Hematopoietic multipotent progenitor cell treated with erythropoietin and hydrocortisone succinate and interleukin-3 and kit ligand, for 15 days (in vitro differentiated cells): ENCODE measurements around the gene CARD10.
"Not testable (repeated sequence)": the region's sequence is repeated elsewhere in the genome, so short reads cannot be mapped to it uniquely, and the experiment has no call there.

Experiments used
- DNase-seq: peaks from one replicate; pipeline ENCODE4 v3.0.0-alpha.2; 2015; ENCODE audit warnings: low spot score

CARD10 gene

DNA sequence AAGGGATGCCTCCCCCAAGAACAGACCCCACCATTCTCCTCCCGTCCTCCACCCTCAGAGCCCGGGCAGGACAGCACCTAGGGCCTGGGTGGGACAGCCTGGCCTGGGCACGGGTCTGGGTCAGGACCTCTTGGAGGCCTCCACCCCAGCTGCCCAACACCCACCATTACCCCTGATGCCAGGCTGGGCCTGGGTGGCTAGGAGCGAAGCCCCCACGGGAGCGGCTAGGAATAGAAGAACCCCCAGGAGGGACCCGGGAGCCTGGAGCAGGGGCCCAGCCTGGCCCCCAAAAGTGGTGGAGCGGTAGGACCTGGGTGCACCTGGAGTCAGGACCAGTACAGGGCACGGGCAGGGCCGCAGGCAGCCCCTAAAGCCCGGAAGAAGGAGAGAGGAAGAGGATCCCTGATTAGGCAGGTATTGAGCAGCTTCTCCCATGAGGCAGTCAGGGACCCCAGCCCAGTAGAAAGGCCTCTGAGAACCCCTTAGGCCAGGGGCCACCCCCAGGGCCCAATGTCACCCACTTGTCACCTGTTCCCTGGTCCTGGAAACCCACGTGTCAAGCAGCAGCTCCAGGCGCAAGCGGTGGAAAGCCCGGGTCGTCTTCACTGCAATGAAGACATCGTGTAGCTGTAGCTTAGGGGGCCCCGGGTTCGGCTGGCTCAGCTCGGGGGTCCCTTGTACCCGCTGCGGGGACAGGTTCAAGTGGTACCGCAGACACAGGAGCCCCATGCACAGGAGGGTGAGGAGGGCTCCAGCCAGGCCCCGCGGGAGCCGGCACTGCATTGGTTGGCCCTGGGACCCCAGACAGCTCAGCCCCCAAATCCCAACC is 33.6 kb downstream of the CARD10 start:
- no peak for DNase-seq

- peak; percentile 19 for DNase-seq
Measured at GRCh38 chr22:37484480-37485394, 34.5 kb downstream of the CARD10 start.

- DNase-seq, result no peak
Measured at GRCh38 chr22:37483050-37483449, 36.2 kb downstream of the CARD10 start.

GRCh38 chr22:37482244-37482643 is 37.0 kb downstream of the CARD10 start:
- no peak for DNase-seq

- no peak for DNase-seq
Measured at GRCh38 chr22:37481347-37481907, 37.8 kb downstream of the CARD10 start.

- no peak for DNase-seq
Measured at GRCh38 chr22:37480387-37481346, 38.5 kb downstream of the CARD10 start.

DNA sequence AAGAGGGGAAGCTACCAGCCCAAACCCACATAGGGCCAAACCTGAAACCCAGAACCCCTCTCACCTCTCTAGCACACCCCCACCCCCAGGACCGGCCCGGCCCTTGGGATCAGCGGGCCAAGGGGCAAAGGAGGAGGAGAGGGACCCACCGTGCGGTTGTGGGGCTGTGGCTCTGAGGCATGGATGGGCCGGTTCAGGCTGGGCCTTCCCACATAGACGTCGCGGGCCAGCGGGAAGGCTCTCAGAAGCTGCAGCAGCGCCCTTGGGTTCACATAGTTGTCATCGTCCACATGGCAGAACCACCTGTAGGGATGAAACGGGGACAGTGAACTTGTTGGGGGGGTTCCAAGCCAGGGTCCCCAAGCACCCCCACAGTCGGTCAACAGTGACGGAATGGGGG is 40.0 kb downstream of the CARD10 start:
- no peak for DNase-seq

- no peak for DNase-seq
Measured at GRCh38 chr22:37476389-37477329, 42.6 kb downstream of the CARD10 start.

GRCh38 chr22:37474447-37475090 is 44.6 kb downstream of the CARD10 start:
- DNase-seq, result no peak

GRCh38 chr22:37473437-37473946 is 45.7 kb downstream of the CARD10 start:
- no peak for DNase-seq

DNA sequence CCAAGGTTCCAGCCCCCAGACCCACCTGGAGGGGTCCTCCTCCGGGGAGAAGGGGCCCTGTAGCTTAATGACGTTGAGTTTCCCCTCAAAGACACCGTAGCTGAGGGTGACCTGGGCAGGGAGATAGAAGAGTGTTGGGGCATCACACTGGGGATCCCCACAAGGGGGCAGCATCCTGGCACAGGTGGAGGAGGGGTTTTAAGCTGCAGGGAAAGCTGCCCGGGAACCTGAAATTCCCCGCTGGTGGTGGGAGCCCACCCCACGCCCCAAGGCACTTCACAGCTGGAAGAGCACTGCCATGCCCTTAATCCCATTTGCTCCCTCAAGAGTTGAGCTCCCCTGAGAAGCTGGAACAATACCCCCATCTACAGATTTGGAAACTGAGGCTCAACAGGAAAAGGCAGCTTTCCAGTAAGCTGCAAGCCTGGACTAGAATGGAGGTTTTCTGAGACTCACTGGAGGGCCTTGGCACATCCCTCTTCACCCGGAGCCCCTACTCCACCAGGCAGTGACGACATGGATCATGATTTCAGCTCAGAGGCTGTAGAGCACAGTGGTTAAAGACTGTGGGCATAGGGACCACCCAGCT is 46.7 kb downstream of the CARD10 start:
- no peak for DNase-seq

DNA sequence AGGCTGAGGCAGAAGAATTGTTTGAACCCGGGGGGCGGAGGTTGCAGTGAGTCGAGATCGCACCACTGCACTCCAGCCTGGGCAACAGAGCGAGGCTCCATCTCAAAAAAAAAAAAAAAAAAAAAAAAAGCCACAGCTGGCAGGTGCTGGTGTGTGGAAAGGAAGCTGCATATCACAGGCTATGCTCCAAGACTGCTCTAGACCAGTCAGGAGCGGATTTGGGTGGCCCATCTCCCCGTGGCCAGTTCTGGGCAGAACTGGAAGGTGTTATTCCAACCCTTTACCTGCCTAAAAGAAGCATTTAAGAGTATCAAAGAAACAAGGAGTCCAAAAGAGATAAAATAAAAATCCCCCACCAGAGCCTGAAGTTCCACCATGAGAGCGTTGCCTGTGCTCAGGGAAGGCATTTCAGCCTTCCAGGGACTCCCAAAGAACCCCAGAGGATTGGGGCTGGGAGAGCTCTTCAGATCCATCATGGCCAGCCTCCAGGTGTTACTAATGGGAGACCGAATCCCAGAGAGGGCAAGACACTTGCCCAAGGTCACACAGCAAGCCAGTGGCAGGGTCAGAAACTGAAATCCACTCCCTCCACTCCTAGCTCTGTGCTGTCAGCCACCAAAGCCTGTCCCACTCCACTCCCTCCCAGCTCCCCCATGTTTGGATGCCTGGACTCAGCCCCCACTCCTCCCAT is 47.3 kb downstream of the CARD10 start:
- no peak for DNase-seq

- no peak for DNase-seq
Measured at GRCh38 chr22:37470087-37470445, 49.1 kb downstream of the CARD10 start.

DNA sequence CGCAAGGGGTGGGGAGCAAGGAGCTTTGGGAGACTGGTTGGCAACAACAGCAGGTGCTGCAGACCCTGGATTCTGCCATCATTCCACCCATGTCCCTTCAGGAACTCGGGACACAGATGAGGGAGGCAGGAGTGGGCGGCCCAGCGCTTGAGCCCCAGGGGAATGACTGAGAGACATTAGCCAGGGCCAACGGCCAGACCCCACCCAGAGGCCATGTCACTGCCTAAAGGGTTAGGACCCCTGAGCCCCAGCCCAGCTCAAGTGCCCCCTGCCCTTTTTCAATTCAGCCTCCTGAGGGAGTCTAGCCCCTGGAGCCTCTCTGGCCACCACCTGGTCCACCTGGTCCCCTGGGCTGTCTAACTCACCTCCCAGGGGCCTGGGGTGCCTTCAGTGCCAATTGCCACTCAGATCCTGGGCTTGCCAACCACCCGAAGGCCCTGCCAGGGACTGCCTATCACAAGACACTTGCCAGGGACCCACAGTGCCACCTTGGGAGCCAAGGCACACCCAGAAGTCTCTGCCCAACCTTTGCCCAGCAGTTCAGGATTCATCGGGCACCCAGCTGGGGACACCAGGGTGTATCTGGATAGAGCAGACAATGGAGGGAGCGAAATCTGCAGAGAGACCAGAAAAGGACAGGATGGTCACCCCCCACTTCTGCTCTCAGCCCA is 49.7 kb downstream of the CARD10 start:
- no peak for DNase-seq

- DNase-seq, result not testable (repeated sequence)
Measured at GRCh38 chr22:37468201-37468695, 51.0 kb downstream of the CARD10 start.

DNA sequence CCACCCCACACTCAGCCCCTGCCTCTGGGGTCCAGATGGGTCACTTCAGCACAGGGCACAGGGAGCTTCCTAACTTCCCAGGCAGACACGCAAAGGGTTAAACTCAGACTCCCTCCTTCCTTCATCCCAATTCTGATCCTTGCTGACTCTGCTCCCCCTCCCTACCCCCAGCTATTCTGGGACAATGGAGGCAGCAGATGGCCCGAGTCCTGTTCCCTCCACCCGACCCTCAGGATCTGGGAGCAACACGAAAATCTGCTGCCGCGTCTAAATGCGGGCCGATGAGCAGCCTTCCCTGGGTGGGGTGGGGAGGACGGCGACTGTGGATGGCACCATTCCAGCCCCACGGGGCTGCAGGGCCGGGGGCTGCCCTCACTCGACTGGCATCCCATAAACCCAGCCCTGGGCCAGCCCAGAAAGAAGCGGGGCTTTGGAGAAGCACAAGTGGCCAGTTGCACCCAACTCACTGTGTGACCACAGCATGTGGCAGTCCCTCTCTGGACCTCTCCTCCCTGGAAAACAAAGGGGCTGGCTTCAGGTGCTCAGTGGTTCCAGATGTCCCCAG is 51.7 kb downstream of the CARD10 start:
- no peak for DNase-seq

- DNase-seq, result no peak
Measured at GRCh38 chr22:37464181-37464580, 55.0 kb downstream of the CARD10 start.

DNA sequence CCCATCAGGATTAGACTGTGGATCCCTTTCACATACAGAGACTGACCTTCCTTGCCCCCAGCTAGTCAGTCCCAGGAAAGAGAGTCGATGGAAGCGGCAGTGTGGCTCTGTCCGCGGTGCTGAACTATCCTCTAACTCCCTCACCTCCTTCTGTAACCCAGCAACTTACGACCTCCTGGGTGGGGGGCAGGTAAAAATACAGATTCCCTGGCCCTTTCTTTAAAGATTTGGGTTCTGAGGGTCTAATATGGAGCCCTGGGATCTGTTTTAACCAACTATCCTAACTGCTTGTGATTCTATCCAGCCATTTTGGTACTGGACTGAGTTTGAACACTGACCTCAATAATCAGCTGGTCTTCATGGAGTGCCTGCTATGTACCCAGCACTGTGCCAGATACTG is 56.2 kb downstream of the CARD10 start:
- no peak for DNase-seq
